DMS53 treated with DMSO at 0.1 percent for 48 hours (cell line): Measurements from ENCODE around the gene SUPT6H.
"Not testable (repeated sequence)": the region's sequence is repeated elsewhere in the genome, so short reads cannot be mapped to it uniquely, and the experiment has no call there.

Experiments
- DNase-seq: peaks from one replicate; lab custom pipeline; 2025; ENCODE audit not compliant: unreplicated experiment; lab: John Stamatoyannopoulos, UW

The SUPT6H gene

GRCh38 chr17:28735242-28735722 lies 73.3 kb downstream of the SUPT6H start:
- no peak for DNase-seq

- DNase-seq: not testable (repeated sequence)
Observed at GRCh38 chr17:28735913-28736769, 74.1 kb downstream of the SUPT6H start.

- no peak for DNase-seq
Observed at GRCh38 chr17:28737316-28737715, 75.3 kb downstream of the SUPT6H start.

- no peak for DNase-seq
Observed at GRCh38 chr17:28737770-28738679, 76.0 kb downstream of the SUPT6H start.

GRCh38 chr17:28738680-28739384 lies 76.8 kb downstream of the SUPT6H start:
- no peak for DNase-seq

- DNase-seq: no peak
Observed at GRCh38 chr17:28740406-28741357, 78.7 kb downstream of the SUPT6H start.

GRCh38 chr17:28741358-28742349 lies 79.6 kb downstream of the SUPT6H start:
- no peak for DNase-seq

GRCh38 chr17:28743243-28744103 lies 81.5 kb downstream of the SUPT6H start, which contains the start of gene TRAF4:
Gene TRAF4 (plus strand): TSS chr17:28744011. CDS start chr17:28744113, 102 bp downstream.
- peak; percentile 61 for DNase-seq

- no peak for DNase-seq
Observed at GRCh38 chr17:28744104-28744971, 82.3 kb downstream of the SUPT6H start.

GRCh38 chr17:28744972-28745785 lies 83.2 kb downstream of the SUPT6H start:
- no peak for DNase-seq

DNA sequence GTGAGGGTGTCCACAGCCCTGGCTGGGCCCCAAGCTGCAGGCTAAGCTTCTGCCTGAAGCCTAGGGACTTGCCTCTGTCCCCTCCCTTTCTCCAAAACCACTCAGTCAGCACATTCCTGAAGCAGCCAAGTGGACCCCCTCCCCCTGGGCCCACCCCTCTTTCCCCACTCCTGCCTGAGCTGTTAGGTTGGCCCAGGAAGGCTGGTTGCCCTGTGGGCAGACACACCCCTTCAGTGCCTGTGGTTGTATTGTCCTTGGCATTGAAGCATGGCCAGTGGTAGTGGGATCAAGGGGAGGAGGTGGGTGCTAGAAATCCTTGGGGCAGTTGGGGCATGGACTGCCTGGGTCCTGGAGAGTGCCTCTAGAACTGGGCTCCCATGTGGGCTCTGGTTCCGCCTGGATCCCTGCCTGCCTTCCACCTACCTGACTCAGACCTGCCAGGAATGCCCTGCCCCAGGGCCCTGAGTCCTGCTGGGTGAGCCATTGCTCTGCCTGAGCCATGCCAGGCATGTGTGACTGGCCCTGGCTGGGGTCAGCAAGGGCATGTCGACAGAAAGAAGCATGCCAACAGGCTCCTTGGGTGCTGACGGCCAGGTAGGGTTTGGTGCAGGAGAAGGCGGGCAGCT lies 83.9 kb downstream of the SUPT6H start:
- DNase-seq: no peak

- peak; percentile 59 for DNase-seq
Observed at GRCh38 chr17:28746611-28747050, 84.6 kb downstream of the SUPT6H start.

GRCh38 chr17:28747051-28747691 lies 85.2 kb downstream of the SUPT6H start:
- no peak for DNase-seq

DNA sequence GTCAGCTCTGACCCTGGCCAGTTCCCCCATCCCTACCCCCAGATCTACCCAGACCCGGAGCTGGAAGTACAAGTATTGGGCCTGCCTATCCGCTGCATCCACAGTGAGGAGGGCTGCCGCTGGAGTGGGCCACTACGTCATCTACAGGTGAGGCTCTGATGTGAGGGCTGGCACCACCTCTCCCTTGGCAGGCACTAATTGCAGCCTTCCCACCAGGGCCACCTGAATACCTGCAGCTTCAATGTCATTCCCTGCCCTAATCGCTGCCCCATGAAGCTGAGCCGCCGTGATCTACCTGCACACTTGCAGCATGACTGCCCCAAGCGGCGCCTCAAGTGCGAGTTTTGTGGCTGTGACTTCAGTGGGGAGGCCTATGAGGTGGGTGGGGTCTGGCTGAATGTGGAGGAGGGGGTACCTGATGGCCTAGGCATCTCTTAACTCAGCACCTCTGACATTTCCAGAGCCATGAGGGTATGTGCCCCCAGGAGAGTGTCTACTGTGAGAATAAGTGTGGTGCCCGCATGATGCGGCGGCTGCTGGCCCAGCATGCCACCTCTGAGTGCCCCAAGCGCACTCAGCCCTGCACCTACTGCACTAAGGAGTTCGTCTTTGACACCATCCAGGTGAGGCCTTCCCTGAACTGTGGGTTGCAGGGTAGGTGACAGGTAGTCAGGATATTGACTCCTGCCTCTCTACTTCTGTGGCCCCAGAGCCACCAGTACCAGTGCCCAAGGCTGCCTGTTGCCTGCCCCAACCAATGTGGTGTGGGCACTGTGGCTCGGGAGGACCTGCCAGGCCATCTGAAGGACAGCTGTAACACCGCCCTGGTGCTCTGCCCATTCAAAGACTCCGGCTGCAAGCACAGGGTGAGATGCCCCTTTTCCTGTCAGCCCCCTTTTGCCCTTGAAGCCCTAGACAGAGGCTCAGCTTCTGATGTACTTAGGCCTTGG lies 86.1 kb downstream of the SUPT6H start:
- no peak for DNase-seq
